HepG2 (cell line): ENCODE data around the gene GUCY1A2.

ENCODE experiments used
- CEBPG ChIP-seq: IDR thresholded peaks from 2 replicates; pipeline ENCODE4 v1.6.1; 2016
- ELF1 ChIP-seq: sonication (generic); formaldehyde crosslinking; IDR thresholded peaks from 2 replicates; pipeline ENCODE4 v1.4.0; 2020; ENCODE audit warnings: missing genetic modification reagents
- HMGXB4 ChIP-seq, 2 experiments: sonication (generic) in 1 of 2; formaldehyde crosslinking in 1 of 2; IDR thresholded peaks; 2 replicates each; pipeline versions ENCODE4 v1.4.0 to v1.6.1; 2018 to 2020; ENCODE audit warnings: missing genetic modification reagents in 2 of 2, borderline replicate concordance in 1 of 2, low read depth in 1 of 2, mild to moderate bottlenecking in 1 of 2, missing biosample characterization in 1 of 2
- TF ChIP-seq, protein P1 (sequence below): sonication (generic); formaldehyde crosslinking; IDR thresholded peaks from 2 replicates; pipeline ENCODE4 v1.5.0; 2020; ENCODE audit warnings: mild to moderate bottlenecking, missing genetic modification reagents
- TF ChIP-seq, protein P2 (sequence below), 2 experiments: sonication (generic) in 1 of 2; formaldehyde crosslinking in 1 of 2; IDR thresholded peaks; 2 replicates each; pipeline versions ENCODE4 v1.5.1 to v1.6.1; 2011 to 2020; ENCODE audit warnings: borderline replicate concordance in 1 of 2, low read depth in 1 of 2, low read length in 1 of 2, mild to moderate bottlenecking in 1 of 2, missing genetic modification reagents in 1 of 2, moderate library complexity in 1 of 2

- TF ChIP-seq HMGXB4 (CRISPR knock-in tag; IDR thresholded peaks at IDR 0.05; ENCODE audit: borderline replicate concordance in 1 of 2, low read depth in 1 of 2): no peak
- TF ChIP-seq ELF1: no peak
- TF ChIP-seq, protein P1, sequence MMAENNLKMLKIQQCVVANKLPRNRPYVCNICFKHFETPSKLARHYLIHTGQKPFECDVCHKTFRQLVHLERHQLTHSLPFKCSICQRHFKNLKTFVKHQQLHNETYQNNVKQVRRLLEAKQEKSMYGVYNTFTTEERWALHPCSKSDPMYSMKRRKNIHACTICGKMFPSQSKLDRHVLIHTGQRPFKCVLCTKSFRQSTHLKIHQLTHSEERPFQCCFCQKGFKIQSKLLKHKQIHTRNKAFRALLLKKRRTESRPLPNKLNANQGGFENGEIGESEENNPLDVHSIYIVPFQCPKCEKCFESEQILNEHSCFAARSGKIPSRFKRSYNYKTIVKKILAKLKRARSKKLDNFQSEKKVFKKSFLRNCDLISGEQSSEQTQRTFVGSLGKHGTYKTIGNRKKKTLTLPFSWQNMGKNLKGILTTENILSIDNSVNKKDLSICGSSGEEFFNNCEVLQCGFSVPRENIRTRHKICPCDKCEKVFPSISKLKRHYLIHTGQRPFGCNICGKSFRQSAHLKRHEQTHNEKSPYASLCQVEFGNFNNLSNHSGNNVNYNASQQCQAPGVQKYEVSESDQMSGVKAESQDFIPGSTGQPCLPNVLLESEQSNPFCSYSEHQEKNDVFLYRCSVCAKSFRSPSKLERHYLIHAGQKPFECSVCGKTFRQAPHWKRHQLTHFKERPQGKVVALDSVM: no peak
- no peak for TF ChIP-seq CEBPG (CRISPR knock-in tag)
- TF ChIP-seq, protein P2, sequence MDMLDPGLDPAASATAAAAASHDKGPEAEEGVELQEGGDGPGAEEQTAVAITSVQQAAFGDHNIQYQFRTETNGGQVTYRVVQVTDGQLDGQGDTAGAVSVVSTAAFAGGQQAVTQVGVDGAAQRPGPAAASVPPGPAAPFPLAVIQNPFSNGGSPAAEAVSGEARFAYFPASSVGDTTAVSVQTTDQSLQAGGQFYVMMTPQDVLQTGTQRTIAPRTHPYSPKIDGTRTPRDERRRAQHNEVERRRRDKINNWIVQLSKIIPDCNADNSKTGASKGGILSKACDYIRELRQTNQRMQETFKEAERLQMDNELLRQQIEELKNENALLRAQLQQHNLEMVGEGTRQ (IDR thresholded peaks at IDR 0.05; ENCODE audit: low read depth, low read length): no peak
- TF ChIP-seq, protein P2 (CRISPR knock-in tag; IDR thresholded peaks at IDR 0.05; ENCODE audit: borderline replicate concordance): no peak
These were observed 284.6 kb downstream of the GUCY1A2 start for GRCh38 chr11:106733635-106734034.
